ENCODE results near the gene TTC31.

GRCh38 chr2:74511104-74511989 lies 28.5 kb downstream of the TTC31 start:
- TF ChIP-seq EGR1 (IDR thresholded peaks at IDR 0.05; ENCODE audit: low read depth) (no peak), EZH2phosphoT487 (IDR thresholded peaks at IDR 0.05; ENCODE audit: borderline replicate concordance) (no peak), EZH2 (IDR thresholded peaks at IDR 0.05) (no peak)
- TF ChIP-seq, protein P1, sequence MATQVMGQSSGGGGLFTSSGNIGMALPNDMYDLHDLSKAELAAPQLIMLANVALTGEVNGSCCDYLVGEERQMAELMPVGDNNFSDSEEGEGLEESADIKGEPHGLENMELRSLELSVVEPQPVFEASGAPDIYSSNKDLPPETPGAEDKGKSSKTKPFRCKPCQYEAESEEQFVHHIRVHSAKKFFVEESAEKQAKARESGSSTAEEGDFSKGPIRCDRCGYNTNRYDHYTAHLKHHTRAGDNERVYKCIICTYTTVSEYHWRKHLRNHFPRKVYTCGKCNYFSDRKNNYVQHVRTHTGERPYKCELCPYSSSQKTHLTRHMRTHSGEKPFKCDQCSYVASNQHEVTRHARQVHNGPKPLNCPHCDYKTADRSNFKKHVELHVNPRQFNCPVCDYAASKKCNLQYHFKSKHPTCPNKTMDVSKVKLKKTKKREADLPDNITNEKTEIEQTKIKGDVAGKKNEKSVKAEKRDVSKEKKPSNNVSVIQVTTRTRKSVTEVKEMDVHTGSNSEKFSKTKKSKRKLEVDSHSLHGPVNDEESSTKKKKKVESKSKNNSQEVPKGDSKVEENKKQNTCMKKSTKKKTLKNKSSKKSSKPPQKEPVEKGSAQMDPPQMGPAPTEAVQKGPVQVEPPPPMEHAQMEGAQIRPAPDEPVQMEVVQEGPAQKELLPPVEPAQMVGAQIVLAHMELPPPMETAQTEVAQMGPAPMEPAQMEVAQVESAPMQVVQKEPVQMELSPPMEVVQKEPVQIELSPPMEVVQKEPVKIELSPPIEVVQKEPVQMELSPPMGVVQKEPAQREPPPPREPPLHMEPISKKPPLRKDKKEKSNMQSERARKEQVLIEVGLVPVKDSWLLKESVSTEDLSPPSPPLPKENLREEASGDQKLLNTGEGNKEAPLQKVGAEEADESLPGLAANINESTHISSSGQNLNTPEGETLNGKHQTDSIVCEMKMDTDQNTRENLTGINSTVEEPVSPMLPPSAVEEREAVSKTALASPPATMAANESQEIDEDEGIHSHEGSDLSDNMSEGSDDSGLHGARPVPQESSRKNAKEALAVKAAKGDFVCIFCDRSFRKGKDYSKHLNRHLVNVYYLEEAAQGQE (IDR thresholded peaks at IDR 0.05; ENCODE audit: low read depth) = no peak
- TF ChIP-seq, protein P2, sequence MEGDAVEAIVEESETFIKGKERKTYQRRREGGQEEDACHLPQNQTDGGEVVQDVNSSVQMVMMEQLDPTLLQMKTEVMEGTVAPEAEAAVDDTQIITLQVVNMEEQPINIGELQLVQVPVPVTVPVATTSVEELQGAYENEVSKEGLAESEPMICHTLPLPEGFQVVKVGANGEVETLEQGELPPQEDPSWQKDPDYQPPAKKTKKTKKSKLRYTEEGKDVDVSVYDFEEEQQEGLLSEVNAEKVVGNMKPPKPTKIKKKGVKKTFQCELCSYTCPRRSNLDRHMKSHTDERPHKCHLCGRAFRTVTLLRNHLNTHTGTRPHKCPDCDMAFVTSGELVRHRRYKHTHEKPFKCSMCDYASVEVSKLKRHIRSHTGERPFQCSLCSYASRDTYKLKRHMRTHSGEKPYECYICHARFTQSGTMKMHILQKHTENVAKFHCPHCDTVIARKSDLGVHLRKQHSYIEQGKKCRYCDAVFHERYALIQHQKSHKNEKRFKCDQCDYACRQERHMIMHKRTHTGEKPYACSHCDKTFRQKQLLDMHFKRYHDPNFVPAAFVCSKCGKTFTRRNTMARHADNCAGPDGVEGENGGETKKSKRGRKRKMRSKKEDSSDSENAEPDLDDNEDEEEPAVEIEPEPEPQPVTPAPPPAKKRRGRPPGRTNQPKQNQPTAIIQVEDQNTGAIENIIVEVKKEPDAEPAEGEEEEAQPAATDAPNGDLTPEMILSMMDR (IDR thresholded peaks at IDR 0.05 in 2 of 3, conservative IDR thresholded peaks at IDR 0.05 in 1 of 3; ENCODE audit: borderline replicate concordance in 1 of 3, insufficient read depth in 1 of 3, low read depth in 2 of 3, low read length in 2 of 3) = no peak
